H54 (cell line): ENCODE measurements around the gene OR2T27.

Experiments used
- DNase-seq: peaks from one replicate; pipeline ENCODE4 v3.0.0; 2011; ENCODE audit warnings: low spot score, mixed read lengths; ENCODE audit not compliant: insufficient read length
- FAIRE-seq: peaks from 3 replicates; lab custom pipeline; 2011; peaks lifted over from hg19 to GRCh38; lab: Jason Lieb, UNC
- POLR2A ChIP-seq: IDR thresholded peaks from 2 replicates; pipeline ENCODE4 v1.6.1; 2011; ENCODE audit warnings: low read depth, mild to moderate bottlenecking, low read length

Gene OR2T27

GRCh38 chr1:248618119-248618518, 37.2 kb downstream of the OR2T27 start:
- FAIRE-seq = no peak
- TF ChIP-seq POLR2A = no peak
- no peak for DNase-seq

- DNase-seq (no peak), FAIRE-seq (no peak)
- no peak for TF ChIP-seq POLR2A
These were observed 41.6 kb downstream of the OR2T27 start for GRCh38 chr1:248613742-248614141.

GRCh38 chr1:248611883-248612414, 43.4 kb downstream of the OR2T27 start:
- no peak for DNase-seq
- FAIRE-seq = no peak
- no peak for TF ChIP-seq POLR2A

GRCh38 chr1:248610301-248610700, 45.0 kb downstream of the OR2T27 start:
- DNase-seq (no peak), FAIRE-seq (no peak)
- no peak for TF ChIP-seq POLR2A
